Right lobe of liver (tissue), 4 donors: ENCODE results near the gene PLCL2.

Source experiments
- CTCF ChIP-seq, 4 donors: fragments of 200-600 bp in 3 of 4; fragments of 450-650 bp in 1 of 4; IDR thresholded peaks; one replicate each; pipeline versions ENCODE4 v1.5.1 to v1.8.0; 2016 to 2022; ENCODE audit warnings: antibody characterized with exemption in 4 of 4, mild to moderate bottlenecking in 2 of 4
- POLR2A ChIP-seq: fragments of 450-650 bp; IDR thresholded peaks from one replicate; pipeline ENCODE4 v1.6.1; 2017; ENCODE audit warnings: antibody characterized with exemption, mild to moderate bottlenecking
- donor health status: DM: no; HTN: no; CAD: no.
- donor health status: DM: no; HTN: no; CAD: no.
- donor health status: DM: no; HTN: yes; CAD: no.

- TF ChIP-seq CTCF (IDR thresholded peaks at IDR 0.05) (no peak), POLR2A (no peak)
Observed at GRCh38 chr3:16987141-16987540, 102.4 kb downstream of the PLCL2 start.
